ENCODE data around the gene PNPLA1. TPM values are rescaled to one million over a fixed set of nuclear protein-coding genes. Genes with fewer than 3 reads are reported as not detected.

The PNPLA1 gene
- total RNA-seq, 4 donors from 2014 or later: not detected

- H3K4me3 ChIP-seq: no peak overlapping the region
- H3K4me1 ChIP-seq: no peaks in the 10 kb centered on the region
- DNase-seq (no peak), ATAC-seq (no peak)
- H3K27ac ChIP-seq: no peak overlapping the region
- intact Hi-C loops (cut with DNase I; ENCODE audit: low total_unique reads) (no loop called here), in situ Hi-C loops (cut with MboI; ENCODE audit: low sequenced_read_pairs in 4 of 4) (no loop called here)
- peaks cover 14 to 24% (median 22%) of the 10 kb centered on the region in 3 donors for H3K27me3 ChIP-seq
- no peaks in the 10 kb centered on the region for H3K9me3 ChIP-seq
- TF ChIP-seq CTCF (IDR thresholded peaks at IDR 0.05 in 4 of 5, conservative IDR thresholded peaks at IDR 0.05 in 1 of 5): no peak
- no peak for TF ChIP-seq POLR2A (IDR thresholded peaks at IDR 0.05)
- no peaks in the 10 kb centered on the region for H3K36me3 ChIP-seq
Measured at GRCh38 chr6:36331381-36331780, 61.5 kb downstream of the PNPLA1 start.

DNA sequence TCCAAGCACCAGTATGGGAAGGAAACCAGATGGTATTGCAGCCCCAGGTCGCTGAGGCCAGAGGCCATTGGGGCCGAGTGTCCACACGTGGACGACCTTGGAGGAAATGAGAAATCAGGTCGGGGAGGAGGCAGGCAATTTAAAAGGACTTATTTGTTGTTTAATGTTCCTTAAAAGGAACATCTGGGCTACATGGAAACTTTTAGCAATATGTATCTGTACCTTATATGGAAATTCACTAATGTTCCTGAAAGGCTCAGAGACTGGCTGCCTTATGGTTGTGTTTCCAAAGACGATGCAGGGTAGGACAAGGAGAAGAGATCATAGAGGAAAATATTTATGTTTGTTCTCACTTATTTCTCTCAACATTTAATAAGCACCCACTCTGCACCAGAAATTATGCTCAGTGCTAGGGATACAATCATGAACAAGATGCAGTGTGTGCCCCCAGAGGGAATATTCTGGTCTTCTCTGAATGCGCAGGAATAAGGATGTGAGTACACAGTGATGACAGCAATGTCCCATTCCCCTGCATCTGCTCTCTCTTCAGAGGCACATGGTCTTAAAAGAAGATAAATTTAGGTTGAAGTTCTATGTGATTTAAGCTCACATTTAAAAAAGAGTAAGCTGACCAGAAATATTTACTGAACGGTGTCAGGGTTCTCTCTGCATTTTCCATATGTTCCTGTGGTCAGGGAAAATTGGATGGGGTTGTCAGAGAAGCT, 63.5 kb downstream of the PNPLA1 start:
- Histone ChIP-seq H3K4me3 (no peak overlapping the region), H3K27ac (no peak overlapping the region)
- ATAC-seq: no peak

DNA sequence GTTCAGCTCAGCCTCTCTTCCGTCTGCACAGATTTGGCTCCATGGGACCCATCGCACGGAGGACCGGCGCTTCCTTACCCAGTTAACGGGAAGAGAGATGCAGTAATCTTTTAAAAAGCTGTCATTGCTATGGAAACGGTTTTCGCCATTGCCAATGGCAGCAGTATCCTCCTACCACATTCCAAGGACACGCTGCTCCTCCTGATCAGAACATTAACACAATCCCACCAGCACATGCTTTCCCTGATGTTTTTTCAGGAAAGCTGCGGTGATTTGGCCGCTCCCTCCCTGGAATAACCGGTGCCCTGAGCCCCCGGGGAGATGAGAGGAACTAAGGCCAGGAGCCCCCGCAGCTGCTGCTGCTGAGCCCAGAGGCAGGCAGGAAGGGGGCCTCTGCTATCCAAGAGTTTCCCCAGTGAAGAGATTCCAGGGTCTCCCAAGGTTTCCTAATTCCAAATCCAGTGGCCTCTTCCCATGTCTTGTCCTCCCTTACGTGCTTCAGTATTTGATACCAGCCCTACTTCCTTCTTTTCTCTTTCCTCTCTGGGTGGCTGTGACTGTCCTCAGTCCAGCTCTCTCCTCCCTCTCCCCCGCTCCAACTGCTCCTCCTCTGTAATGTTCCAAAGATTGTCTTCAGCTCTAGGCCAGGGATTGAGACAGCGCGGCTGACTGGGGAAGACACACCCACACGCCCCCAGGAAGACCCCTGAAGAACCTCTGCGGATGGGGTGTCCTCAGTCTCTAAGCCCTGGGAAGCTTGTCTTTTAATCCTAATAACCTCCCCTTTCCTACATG, 64.3 kb downstream of the PNPLA1 start:
- H3K27ac ChIP-seq: peak overlapping the region in 1 of 4 donors; percentile 58
- no peaks in the 10 kb centered on the region for H3K9me3 ChIP-seq
- no peak overlapping the region for H3K4me3 ChIP-seq
- TF ChIP-seq POLR2A (IDR thresholded peaks at IDR 0.05): no peak
- no peaks in the 10 kb centered on the region for H3K4me1 ChIP-seq
- intact Hi-C loops (cut with DNase I; ENCODE audit: low total_unique reads): no loop called here
- H3K36me3 ChIP-seq: no peaks in the 10 kb centered on the region
- in situ Hi-C loops (cut with MboI; ENCODE audit: low sequenced_read_pairs in 4 of 4): no loop called here
- ATAC-seq (peak in 1 of 2 donors; percentile 59), DNase-seq (no peak)
- H3K27me3 ChIP-seq: peaks cover 17 to 24% (median 22%) of the 10 kb centered on the region in 3 donors

More for the DNA sequence above, 63.5 kb downstream of the PNPLA1 start:
- H3K36me3 ChIP-seq: no peaks in the 10 kb centered on the region
- no peaks in the 10 kb centered on the region for H3K4me1 ChIP-seq
- in situ Hi-C loops (cut with MboI; ENCODE audit: low sequenced_read_pairs in 4 of 4) (no loop called here), intact Hi-C loops (cut with DNase I; ENCODE audit: low total_unique reads) (no loop called here)
- TF ChIP-seq CTCF (IDR thresholded peaks at IDR 0.05 in 4 of 5, conservative IDR thresholded peaks at IDR 0.05 in 1 of 5): no peak
- no peak for TF ChIP-seq POLR2A (IDR thresholded peaks at IDR 0.05)
- no peaks in the 10 kb centered on the region for H3K9me3 ChIP-seq
- no peak for DNase-seq
- H3K27me3 ChIP-seq: peaks cover 17 to 24% (median 22%) of the 10 kb centered on the region in 3 donors

- Histone ChIP-seq H3K4me1 (no peaks in the 10 kb centered on the region), H3K27me3 (peaks cover 21 to 28% (median 24%) of the 10 kb centered on the region in 3 donors), H3K36me3 (no peaks in the 10 kb centered on the region), H3K9me3 (no peaks in the 10 kb centered on the region), H3K27ac (peak overlapping the region in 1 of 4 donors; percentile 58), H3K4me3 (no peak overlapping the region)
- DNase-seq: no peak
- TF ChIP-seq CTCF (IDR thresholded peaks at IDR 0.05 in 4 of 5, conservative IDR thresholded peaks at IDR 0.05 in 1 of 5) (no peak), POLR2A (IDR thresholded peaks at IDR 0.05) (no peak)
- no peak for ATAC-seq
- intact Hi-C loops (cut with DNase I; ENCODE audit: low total_unique reads): no loop called here
- in situ Hi-C loops (cut with MboI; ENCODE audit: low sequenced_read_pairs in 4 of 4): no loop called here
Measured at GRCh38 chr6:36334832-36335459, 65.1 kb downstream of the PNPLA1 start.

Measured in gastrocnemius medialis (tissue), 4 donors.